ENCODE data around the gene LARP1.

LARP1 gene

GRCh38 chr5:154851351-154851750 lies 96.2 kb downstream of the LARP1 start:
- DNase-seq (ENCODE audit: low read depth in 1 of 2, low spot score in 1 of 2), result no peak

GRCh38 chr5:154857530-154858296 lies 102.5 kb downstream of the LARP1 start:
- DNase-seq (ENCODE audit: low read depth in 1 of 2, low spot score in 1 of 2), result peak; percentile 64 to 73

DNA sequence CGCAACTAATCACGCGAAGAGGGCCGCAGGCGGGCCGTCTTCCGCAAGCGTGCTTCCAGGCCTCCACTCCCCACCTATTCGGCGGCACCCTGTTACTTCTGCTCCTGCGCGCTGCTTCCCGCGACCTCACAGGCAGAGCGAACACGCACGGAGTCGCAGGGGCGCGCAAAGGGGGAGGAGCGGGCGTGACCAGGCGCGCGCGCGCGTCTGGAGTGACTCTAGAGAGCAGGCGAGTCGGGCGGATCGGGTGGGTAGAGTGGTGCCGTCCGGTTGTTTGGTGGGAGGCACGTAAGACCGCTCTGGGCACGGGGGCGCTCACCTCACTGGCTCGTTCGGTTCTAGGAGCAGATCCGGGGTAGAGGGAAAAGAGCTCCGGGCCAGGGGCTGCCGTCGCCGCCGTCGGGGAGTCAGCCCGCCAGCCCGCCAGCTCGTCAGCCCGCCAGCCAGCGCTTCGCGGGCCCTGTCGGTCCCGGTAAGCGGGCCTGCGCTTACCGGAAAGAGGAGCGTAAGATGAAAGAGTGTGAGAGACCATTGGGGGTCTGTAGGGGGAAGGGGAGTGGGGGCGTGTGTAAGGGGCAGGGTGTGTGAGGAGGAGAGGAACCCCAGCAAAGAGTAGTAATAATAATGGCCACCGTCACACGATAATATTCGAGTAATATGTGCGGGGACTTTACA lies 103.3 kb downstream of the LARP1 start, which contains the start of gene CNOT8:
TSS of gene CNOT8 (plus strand) at position 331 of the 675 bp plus-strand sequence. CDS start 4,652 bp downstream, outside the sequence.
- peak; percentile 93 to 96 for DNase-seq (ENCODE audit: low read depth in 1 of 2, low spot score in 1 of 2)

GRCh38 chr5:154858972-154859871 lies 104.0 kb downstream of the LARP1 start:
- DNase-seq (ENCODE audit: low read depth in 1 of 2, low spot score in 1 of 2), result no peak

DNA sequence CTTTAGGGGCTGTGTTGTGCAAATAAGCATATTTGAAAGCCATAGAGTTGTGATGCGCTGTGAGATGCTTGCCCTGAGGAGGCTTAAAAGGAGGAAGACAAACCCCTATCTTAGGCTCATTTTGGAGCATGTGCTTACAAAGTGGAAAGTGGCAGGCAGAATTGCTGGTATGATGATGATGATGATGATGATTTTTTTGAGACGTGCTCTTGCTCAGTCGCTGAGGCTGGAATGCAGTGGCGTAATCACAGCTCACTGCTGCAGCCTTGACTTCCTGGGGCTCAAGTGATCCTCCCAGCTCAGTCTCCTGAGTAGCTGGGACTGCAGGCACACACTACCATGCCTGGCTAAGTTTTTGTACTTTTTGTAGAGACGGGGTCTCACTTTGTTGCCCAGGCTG lies 104.9 kb downstream of the LARP1 start:
- DNase-seq (ENCODE audit: low read depth in 1 of 2, low spot score in 1 of 2), result no peak

GRCh38 chr5:154860765-154861164 lies 105.6 kb downstream of the LARP1 start:
- no peak for DNase-seq (ENCODE audit: low read depth in 1 of 2, low spot score in 1 of 2)

DNA sequence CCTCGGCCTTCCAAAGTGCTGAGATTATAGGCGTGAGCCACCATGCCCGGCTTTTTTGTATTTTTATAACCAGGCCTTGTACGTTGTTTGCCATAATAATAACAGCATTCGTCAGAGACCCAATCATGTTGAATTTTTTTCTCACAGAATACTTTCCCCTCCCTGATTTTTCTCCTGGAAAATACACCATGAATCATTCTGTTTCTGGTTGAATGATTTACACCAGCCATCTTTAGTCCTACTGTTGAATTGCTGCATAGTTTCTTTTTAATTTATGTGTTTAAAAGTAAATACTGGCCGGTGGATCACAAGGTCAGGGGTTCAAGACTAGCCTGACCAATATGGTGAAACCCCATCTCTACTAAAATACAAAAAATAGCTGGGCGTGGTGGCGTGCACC lies 106.8 kb downstream of the LARP1 start:
- DNase-seq (ENCODE audit: low read depth in 1 of 2, low spot score in 1 of 2), result no peak

- no peak for DNase-seq (ENCODE audit: low read depth in 1 of 2, low spot score in 1 of 2)
Measured at GRCh38 chr5:154862766-154863165, 107.6 kb downstream of the LARP1 start.

DNA sequence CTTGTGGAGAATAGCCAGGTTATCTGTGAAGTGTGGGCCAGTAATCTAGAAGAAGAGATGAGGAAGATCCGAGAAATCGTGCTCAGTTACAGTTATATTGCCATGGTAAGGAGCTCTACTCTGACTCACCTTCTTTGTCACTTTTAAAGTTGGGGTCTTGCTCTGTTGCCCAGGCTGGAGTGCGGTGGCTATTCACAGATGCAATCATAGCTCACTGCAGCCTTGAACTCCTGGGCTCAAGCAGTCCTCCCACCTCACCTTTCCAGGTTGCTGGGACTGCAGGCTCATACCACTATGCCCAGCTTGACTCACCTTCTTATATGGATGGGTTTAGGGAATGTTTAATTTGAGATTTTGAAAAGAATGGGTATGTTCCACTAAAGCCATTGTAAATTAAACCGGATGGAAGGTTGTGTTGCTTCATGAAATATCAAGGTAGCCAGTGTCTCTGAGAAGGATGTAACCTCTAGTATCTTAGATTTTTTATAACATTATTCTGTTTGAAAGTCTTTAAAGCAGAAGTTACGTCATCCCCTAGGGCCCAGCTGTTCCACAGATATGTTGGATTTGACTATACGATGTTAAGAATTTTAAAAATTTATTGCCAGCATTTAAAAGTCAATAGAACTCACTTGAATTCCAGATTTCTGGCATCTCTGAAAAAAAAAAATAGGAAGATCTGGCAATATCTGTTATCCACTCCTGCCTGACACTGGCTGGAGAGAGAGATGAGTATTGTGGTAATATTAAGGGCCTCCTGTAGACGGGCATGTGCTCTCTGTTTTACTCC lies 108.3 kb downstream of the LARP1 start:
- DNase-seq (ENCODE audit: low read depth in 1 of 2, low spot score in 1 of 2), result no peak

- DNase-seq (ENCODE audit: low read depth in 1 of 2, low spot score in 1 of 2), result no peak
Measured at GRCh38 chr5:154865466-154866184, 110.4 kb downstream of the LARP1 start.

GRCh38 chr5:154866841-154867240 lies 111.7 kb downstream of the LARP1 start:
- DNase-seq (ENCODE audit: low read depth in 1 of 2, low spot score in 1 of 2), result no peak

All from stimulated activated CD4-positive, alpha-beta T cell treated with anti-CD3 and anti-CD28 coated beads, Interleukin-15, amount 100 ng/mL, for 1 hour (primary cell).